Erythroblast (primary cell): ENCODE results near the gene FGD4.

Source experiments
- GATA1 ChIP-seq: IDR thresholded peaks from 2 replicates; pipeline ENCODE4 v1.6.1; 2011; ENCODE audit warnings: low read depth, mild to moderate bottlenecking, control low read depth, low read length, moderate library complexity
- POLR2A ChIP-seq: IDR thresholded peaks from 2 replicates; pipeline ENCODE4 v1.6.1; 2011; ENCODE audit warnings: mild to moderate bottlenecking, low read length

GRCh38 chr12:32545413-32545980, 146.1 kb downstream of the FGD4 start:
- TF ChIP-seq POLR2A = no peak
- no peak for TF ChIP-seq GATA1
